Measurements from ENCODE around the gene SRP19. TPM values are rescaled to one million over a fixed set of nuclear protein-coding genes. Genes with fewer than 3 reads are reported as not detected.

The SRP19 gene
- total RNA-seq, 1 experiment from 2014 or later = 56.4 TPM

DNA sequence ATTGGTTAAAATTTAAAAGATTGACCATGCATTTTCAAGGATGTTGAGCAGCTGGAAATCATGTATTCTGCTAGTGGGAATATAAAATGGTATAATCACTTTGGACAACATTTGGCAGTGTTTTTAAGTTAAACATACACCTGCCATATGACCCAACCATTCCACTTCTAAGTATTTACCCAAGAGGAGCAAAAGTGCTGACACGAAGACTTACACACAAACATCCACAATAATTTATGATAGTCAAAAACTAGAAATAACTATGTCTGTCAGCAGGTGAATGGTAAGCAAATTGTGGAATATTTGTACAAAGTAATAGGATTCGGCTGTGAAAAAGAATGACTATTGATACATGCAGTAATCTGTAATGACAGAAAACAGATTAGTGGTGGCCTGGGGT lies 30.7 kb upstream of the SRP19 start:
- peaks cover 10% of the 10 kb centered on the region for H3K4me1 Mint-ChIP-seq
- H3K4me3 Mint-ChIP-seq = no peak overlapping the region
- H3K27me3 Mint-ChIP-seq (ENCODE audit: low read depth) = no peaks in the 10 kb centered on the region
- ATAC-seq = no peak
- ChIA-PET POLR2A (no interaction called here), CTCF (no interaction called here)
- no peak for DNase-seq (ENCODE audit: low spot score)
- no peak overlapping the region for H3K27ac Mint-ChIP-seq
- peaks cover 33% of the 10 kb centered on the region for H3K36me3 Mint-ChIP-seq
- no peaks in the 10 kb centered on the region for H3K9me3 Mint-ChIP-seq
- TF ChIP-seq, protein P1, sequence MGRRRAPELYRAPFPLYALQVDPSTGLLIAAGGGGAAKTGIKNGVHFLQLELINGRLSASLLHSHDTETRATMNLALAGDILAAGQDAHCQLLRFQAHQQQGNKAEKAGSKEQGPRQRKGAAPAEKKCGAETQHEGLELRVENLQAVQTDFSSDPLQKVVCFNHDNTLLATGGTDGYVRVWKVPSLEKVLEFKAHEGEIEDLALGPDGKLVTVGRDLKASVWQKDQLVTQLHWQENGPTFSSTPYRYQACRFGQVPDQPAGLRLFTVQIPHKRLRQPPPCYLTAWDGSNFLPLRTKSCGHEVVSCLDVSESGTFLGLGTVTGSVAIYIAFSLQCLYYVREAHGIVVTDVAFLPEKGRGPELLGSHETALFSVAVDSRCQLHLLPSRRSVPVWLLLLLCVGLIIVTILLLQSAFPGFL (CRISPR knock-in tag; IDR thresholded peaks at IDR 0.05; ENCODE audit: borderline replicate concordance) = no peak
- TF ChIP-seq, protein P2, sequence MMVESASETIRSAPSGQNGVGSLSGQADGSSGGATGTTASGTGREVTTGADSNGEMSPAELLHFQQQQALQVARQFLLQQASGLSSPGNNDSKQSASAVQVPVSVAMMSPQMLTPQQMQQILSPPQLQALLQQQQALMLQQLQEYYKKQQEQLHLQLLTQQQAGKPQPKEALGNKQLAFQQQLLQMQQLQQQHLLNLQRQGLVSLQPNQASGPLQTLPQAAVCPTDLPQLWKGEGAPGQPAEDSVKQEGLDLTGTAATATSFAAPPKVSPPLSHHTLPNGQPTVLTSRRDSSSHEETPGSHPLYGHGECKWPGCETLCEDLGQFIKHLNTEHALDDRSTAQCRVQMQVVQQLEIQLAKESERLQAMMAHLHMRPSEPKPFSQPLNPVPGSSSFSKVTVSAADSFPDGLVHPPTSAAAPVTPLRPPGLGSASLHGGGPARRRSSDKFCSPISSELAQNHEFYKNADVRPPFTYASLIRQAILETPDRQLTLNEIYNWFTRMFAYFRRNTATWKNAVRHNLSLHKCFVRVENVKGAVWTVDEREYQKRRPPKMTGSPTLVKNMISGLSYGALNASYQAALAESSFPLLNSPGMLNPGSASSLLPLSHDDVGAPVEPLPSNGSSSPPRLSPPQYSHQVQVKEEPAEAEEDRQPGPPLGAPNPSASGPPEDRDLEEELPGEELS (CRISPR knock-in tag; IDR thresholded peaks at IDR 0.05) = no peak
- TF ChIP-seq TP53 (CRISPR knock-in tag; IDR thresholded peaks at IDR 0.05) = no peak
- TF ChIP-seq, protein P3, sequence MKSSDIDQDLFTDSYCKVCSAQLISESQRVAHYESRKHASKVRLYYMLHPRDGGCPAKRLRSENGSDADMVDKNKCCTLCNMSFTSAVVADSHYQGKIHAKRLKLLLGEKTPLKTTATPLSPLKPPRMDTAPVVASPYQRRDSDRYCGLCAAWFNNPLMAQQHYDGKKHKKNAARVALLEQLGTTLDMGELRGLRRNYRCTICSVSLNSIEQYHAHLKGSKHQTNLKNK (CRISPR knock-in tag; IDR thresholded peaks at IDR 0.05) = no peak
- TF ChIP-seq SOX15 (CRISPR knock-in tag; IDR thresholded peaks at IDR 0.05) = no peak
- TF ChIP-seq, protein P4, sequence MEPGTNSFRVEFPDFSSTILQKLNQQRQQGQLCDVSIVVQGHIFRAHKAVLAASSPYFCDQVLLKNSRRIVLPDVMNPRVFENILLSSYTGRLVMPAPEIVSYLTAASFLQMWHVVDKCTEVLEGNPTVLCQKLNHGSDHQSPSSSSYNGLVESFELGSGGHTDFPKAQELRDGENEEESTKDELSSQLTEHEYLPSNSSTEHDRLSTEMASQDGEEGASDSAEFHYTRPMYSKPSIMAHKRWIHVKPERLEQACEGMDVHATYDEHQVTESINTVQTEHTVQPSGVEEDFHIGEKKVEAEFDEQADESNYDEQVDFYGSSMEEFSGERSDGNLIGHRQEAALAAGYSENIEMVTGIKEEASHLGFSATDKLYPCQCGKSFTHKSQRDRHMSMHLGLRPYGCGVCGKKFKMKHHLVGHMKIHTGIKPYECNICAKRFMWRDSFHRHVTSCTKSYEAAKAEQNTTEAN (CRISPR knock-in tag; IDR thresholded peaks at IDR 0.05) = no peak
- no peak for TF ChIP-seq JAZF1 (CRISPR knock-in tag; IDR thresholded peaks at IDR 0.05)
- TF ChIP-seq RORB (CRISPR knock-in tag; IDR thresholded peaks at IDR 0.05) = no peak
- TF ChIP-seq, protein P5, sequence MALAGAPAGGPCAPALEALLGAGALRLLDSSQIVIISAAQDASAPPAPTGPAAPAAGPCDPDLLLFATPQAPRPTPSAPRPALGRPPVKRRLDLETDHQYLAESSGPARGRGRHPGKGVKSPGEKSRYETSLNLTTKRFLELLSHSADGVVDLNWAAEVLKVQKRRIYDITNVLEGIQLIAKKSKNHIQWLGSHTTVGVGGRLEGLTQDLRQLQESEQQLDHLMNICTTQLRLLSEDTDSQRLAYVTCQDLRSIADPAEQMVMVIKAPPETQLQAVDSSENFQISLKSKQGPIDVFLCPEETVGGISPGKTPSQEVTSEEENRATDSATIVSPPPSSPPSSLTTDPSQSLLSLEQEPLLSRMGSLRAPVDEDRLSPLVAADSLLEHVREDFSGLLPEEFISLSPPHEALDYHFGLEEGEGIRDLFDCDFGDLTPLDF (CRISPR knock-in tag; IDR thresholded peaks at IDR 0.05) = no peak
- TF ChIP-seq, protein P6, sequence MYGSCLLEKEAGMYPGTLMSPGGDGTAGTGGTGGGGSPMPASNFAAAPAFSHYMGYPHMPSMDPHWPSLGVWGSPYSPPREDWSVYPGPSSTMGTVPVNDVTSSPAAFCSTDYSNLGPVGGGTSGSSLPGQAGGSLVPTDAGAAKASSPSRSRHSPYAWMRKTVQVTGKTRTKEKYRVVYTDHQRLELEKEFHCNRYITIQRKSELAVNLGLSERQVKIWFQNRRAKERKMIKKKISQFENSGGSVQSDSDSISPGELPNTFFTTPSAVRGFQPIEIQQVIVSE (CRISPR knock-in tag; IDR thresholded peaks at IDR 0.05; ENCODE audit: borderline replicate concordance) = no peak
- TF ChIP-seq, protein P7, sequence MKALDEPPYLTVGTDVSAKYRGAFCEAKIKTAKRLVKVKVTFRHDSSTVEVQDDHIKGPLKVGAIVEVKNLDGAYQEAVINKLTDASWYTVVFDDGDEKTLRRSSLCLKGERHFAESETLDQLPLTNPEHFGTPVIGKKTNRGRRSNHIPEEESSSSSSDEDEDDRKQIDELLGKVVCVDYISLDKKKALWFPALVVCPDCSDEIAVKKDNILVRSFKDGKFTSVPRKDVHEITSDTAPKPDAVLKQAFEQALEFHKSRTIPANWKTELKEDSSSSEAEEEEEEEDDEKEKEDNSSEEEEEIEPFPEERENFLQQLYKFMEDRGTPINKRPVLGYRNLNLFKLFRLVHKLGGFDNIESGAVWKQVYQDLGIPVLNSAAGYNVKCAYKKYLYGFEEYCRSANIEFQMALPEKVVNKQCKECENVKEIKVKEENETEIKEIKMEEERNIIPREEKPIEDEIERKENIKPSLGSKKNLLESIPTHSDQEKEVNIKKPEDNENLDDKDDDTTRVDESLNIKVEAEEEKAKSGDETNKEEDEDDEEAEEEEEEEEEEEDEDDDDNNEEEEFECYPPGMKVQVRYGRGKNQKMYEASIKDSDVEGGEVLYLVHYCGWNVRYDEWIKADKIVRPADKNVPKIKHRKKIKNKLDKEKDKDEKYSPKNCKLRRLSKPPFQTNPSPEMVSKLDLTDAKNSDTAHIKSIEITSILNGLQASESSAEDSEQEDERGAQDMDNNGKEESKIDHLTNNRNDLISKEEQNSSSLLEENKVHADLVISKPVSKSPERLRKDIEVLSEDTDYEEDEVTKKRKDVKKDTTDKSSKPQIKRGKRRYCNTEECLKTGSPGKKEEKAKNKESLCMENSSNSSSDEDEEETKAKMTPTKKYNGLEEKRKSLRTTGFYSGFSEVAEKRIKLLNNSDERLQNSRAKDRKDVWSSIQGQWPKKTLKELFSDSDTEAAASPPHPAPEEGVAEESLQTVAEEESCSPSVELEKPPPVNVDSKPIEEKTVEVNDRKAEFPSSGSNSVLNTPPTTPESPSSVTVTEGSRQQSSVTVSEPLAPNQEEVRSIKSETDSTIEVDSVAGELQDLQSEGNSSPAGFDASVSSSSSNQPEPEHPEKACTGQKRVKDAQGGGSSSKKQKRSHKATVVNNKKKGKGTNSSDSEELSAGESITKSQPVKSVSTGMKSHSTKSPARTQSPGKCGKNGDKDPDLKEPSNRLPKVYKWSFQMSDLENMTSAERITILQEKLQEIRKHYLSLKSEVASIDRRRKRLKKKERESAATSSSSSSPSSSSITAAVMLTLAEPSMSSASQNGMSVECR (CRISPR knock-in tag; IDR thresholded peaks at IDR 0.05; ENCODE audit: borderline replicate concordance) = no peak
- TF ChIP-seq SMAD3 (CRISPR knock-in tag; IDR thresholded peaks at IDR 0.05; ENCODE audit: borderline replicate concordance) = no peak
- TF ChIP-seq, protein P8, sequence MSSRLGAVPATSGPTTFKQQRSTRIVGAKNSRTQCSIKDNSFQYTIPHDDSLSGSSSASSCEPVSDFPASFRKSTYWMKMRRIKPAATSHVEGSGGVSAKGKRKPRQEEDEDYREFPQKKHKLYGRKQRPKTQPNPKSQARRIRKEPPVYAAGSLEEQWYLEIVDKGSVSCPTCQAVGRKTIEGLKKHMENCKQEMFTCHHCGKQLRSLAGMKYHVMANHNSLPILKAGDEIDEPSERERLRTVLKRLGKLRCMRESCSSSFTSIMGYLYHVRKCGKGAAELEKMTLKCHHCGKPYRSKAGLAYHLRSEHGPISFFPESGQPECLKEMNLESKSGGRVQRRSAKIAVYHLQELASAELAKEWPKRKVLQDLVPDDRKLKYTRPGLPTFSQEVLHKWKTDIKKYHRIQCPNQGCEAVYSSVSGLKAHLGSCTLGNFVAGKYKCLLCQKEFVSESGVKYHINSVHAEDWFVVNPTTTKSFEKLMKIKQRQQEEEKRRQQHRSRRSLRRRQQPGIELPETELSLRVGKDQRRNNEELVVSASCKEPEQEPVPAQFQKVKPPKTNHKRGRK (CRISPR knock-in tag; IDR thresholded peaks at IDR 0.05; ENCODE audit: borderline replicate concordance) = no peak
- TF ChIP-seq, protein P9, sequence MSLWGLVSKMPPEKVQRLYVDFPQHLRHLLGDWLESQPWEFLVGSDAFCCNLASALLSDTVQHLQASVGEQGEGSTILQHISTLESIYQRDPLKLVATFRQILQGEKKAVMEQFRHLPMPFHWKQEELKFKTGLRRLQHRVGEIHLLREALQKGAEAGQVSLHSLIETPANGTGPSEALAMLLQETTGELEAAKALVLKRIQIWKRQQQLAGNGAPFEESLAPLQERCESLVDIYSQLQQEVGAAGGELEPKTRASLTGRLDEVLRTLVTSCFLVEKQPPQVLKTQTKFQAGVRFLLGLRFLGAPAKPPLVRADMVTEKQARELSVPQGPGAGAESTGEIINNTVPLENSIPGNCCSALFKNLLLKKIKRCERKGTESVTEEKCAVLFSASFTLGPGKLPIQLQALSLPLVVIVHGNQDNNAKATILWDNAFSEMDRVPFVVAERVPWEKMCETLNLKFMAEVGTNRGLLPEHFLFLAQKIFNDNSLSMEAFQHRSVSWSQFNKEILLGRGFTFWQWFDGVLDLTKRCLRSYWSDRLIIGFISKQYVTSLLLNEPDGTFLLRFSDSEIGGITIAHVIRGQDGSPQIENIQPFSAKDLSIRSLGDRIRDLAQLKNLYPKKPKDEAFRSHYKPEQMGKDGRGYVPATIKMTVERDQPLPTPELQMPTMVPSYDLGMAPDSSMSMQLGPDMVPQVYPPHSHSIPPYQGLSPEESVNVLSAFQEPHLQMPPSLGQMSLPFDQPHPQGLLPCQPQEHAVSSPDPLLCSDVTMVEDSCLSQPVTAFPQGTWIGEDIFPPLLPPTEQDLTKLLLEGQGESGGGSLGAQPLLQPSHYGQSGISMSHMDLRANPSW (CRISPR knock-in tag; conservative IDR thresholded peaks at IDR 0.05; ENCODE audit: low read depth) = no peak
- TF ChIP-seq TEAD1 (CRISPR knock-in tag; IDR thresholded peaks at IDR 0.05) = no peak
- TF ChIP-seq, protein P10, sequence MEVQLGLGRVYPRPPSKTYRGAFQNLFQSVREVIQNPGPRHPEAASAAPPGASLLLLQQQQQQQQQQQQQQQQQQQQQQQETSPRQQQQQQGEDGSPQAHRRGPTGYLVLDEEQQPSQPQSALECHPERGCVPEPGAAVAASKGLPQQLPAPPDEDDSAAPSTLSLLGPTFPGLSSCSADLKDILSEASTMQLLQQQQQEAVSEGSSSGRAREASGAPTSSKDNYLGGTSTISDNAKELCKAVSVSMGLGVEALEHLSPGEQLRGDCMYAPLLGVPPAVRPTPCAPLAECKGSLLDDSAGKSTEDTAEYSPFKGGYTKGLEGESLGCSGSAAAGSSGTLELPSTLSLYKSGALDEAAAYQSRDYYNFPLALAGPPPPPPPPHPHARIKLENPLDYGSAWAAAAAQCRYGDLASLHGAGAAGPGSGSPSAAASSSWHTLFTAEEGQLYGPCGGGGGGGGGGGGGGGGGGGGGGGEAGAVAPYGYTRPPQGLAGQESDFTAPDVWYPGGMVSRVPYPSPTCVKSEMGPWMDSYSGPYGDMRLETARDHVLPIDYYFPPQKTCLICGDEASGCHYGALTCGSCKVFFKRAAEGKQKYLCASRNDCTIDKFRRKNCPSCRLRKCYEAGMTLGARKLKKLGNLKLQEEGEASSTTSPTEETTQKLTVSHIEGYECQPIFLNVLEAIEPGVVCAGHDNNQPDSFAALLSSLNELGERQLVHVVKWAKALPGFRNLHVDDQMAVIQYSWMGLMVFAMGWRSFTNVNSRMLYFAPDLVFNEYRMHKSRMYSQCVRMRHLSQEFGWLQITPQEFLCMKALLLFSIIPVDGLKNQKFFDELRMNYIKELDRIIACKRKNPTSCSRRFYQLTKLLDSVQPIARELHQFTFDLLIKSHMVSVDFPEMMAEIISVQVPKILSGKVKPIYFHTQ (CRISPR knock-in tag; IDR thresholded peaks at IDR 0.05) = no peak

Data from WTC11 (cell line).